Heart left ventricle (tissue), 16 donors: Measurements from ENCODE around the gene SNRPD2. TPM values are rescaled to one million over a fixed set of nuclear protein-coding genes. Genes with fewer than 3 reads are reported as not detected.

Source experiments
- ATAC-seq, 4 donors: fragments of 200-7000 bp; cut with Tn5 transposase; one replicate each; pipeline ENCODE4 v1.9.1; 2020 to 2022; ENCODE audit warnings: moderate library complexity in 4 of 4, mild to moderate bottlenecking in 3 of 4, moderate number of reproducible peaks in 1 of 4
- DNase-seq, 5 donors: peaks; one replicate each; pipeline ENCODE4 v3.0.0-alpha.2; 2020
- H3K27ac ChIP-seq, 12 donors: fragments of 200-600 bp; sonication (generic) in 4 of 12; one replicate each; pipeline versions ENCODE4 v1.5.0 to v1.8.0; 2016 to 2022; ENCODE audit warnings: mild to moderate bottlenecking in 2 of 12
- H3K27me3 ChIP-seq, 9 donors: fragments of 200-600 bp; sonication (generic) in 2 of 9; one replicate each; pipeline versions ENCODE4 v1.5.1 to v1.8.0; 2016 to 2022; ENCODE audit warnings: mild to moderate bottlenecking in 3 of 9
- H3K36me3 ChIP-seq, 9 donors: fragments of 200-600 bp; sonication (generic) in 2 of 9; one replicate each; pipeline versions ENCODE4 v1.5.0 to v1.8.0; 2018 to 2022; ENCODE audit warnings: mild to moderate bottlenecking in 2 of 9
- H3K4me1 ChIP-seq, 12 donors: fragments of 200-600 bp; sonication (generic) in 4 of 12; one replicate each; pipeline versions ENCODE4 v1.5.0 to v1.8.0; 2016 to 2022; ENCODE audit warnings: mild to moderate bottlenecking in 3 of 12
- H3K4me3 ChIP-seq, 12 donors: fragments of 200-600 bp; sonication (generic) in 4 of 12; one replicate each; pipeline versions ENCODE4 v1.5.0 to v1.8.0; 2017 to 2022; ENCODE audit warnings: mild to moderate bottlenecking in 9 of 12, moderate library complexity in 4 of 12
- H3K9me3 ChIP-seq, 12 donors: fragments of 200-600 bp; sonication (generic) in 4 of 12; one replicate each; pipeline versions ENCODE4 v1.5.0 to v1.8.0; 2016 to 2022; ENCODE audit warnings: mild to moderate bottlenecking in 1 of 12
- CTCF ChIP-seq, 12 donors: fragments of 200-600 bp; sonication (generic) in 4 of 12; IDR thresholded peaks; one replicate each; pipeline versions ENCODE4 v1.5.0 to v1.8.0; 2018 to 2022; ENCODE audit warnings: antibody characterized with exemption in 12 of 12, mild to moderate bottlenecking in 5 of 12
- POLR2A ChIP-seq, 2 donors: fragments of 450-650 bp; IDR thresholded peaks; one replicate each; pipeline ENCODE4 v1.6.1; 2017; ENCODE audit warnings: antibody characterized with exemption in 2 of 2, mild to moderate bottlenecking in 2 of 2, moderate library complexity in 2 of 2
- WGBS, 4 donors: extraction: QIAGEN DNeasy Blood & Tissue Kit in 2 of 4; methylation state at CpG; one replicate each; pipeline versions ENCODE4 v1.1.5 to v1.1.7; 2013 to 2018; 5-methylcytosine and 5-hydroxymethylcytosine counted together
- intact Hi-C, 10 donors: fragments of 100-400 bp; cut with DNase I; formaldehyde crosslinking; loops; one replicate each; pipeline versions ENCODE4 v1.11.1 to v1.14.2; 2022
- polyA plus RNA-seq, 2 donors: library from polyadenylated mRNA; stranded (reverse); fragments of 200-250 nt; gene quantifications; one replicate each; pipeline ENCODE4 v1.2.3, GENCODE V29; 2013
- total RNA-seq, 9 donors: library from RNA; depleted of rRNA in 2 of 9; stranded (reverse); fragments of >200 nt in 2 of 9; fragmentation: NEBNext Ultra II Directional in 3 of 9; extraction: Animal tissue kit (Norgen Biotek cat#: 25700) in 3 of 9; gene quantifications; one replicate each; pipeline versions ENCODE4 v1.1.0 to v1.2.4, GENCODE V29; 2016 to 2023
- donor health status: ischemic (EF 13 %, LVEDD 7.1; RV severe dilation, severe dysfunction).
- donor health status: healthy with polysubstance abuse.
- donor health status: DM: no; HTN: yes; CAD: no.
- donor health status: DM: no; HTN: no; CAD: no.
- donor health status: ischemic (EF 25% LVEDD 6.9; RV normal size, moderate dysfunction).
- donor health status: ischemic (EF 25% LVEDD 5.7; RV mildly dilated, moderate dysfunction).
- donor health status: healthy.
- donor health status: DM: yes; HTN: yes; CAD: no.
- donor health status: ischemic (EF 35%, LVEDD 5.7; RV mildly dilated, moderate dysfunction).
- donor health status: nonischemic (EF 11% LVEDD 7.7; RV severe dilation, severe dysfunction).
- donor health status: DM: yes; HTN: yes; CAD: no.
- donor health status: PGD.
- donor health status: ischemic (EF 29% LVEDD 5.4; RV normal size, mild dysfunction).
- donor health status: nonischemic (EF 23%, LVEDD 6.1; RV moderate dilation, normal function).

SNRPD2 gene
- total and polyA plus RNA-seq, 11 donors: 149 to 343 (median 249) TPM

- ATAC-seq (no peak), DNase-seq (no peak)
- H3K4me3 ChIP-seq: no peak overlapping the region
- TF ChIP-seq POLR2A (IDR thresholded peaks at IDR 0.05): no peak
- TF ChIP-seq CTCF (IDR thresholded peaks at IDR 0.05): no peak
- 63 to 86% (median 75%) methylated on average over 7 of the region's 7 CpGs for WGBS, 4 donors
- peaks cover 0 to 23% (median 10%) of the 10 kb centered on the region in 12 donors for H3K4me1 ChIP-seq
- H3K36me3 ChIP-seq: no peaks in the 10 kb centered on the region
- H3K27me3 ChIP-seq: peaks cover 0 to 53% (median 15%) of the 10 kb centered on the region in 9 donors
- H3K27ac ChIP-seq: no peak overlapping the region
- intact Hi-C loops: no loop called here
- no peaks in the 10 kb centered on the region for H3K9me3 ChIP-seq
Measured at GRCh38 chr19:45664575-45664974, 27.2 kb downstream of the SNRPD2 start.

GRCh38 chr19:45663800-45664199 is 28.0 kb downstream of the SNRPD2 start:
- 81 to 100% (median 90%) methylated on average over 1 of the region's 1 CpG for WGBS, 4 donors
- Histone ChIP-seq H3K4me1 (peaks cover 0 to 15% (median 4%) of the 10 kb centered on the region in 12 donors), H3K27me3 (peaks cover 0 to 46% (median 9%) of the 10 kb centered on the region in 9 donors), H3K27ac (no peak overlapping the region), H3K36me3 (no peaks in the 10 kb centered on the region), H3K9me3 (no peaks in the 10 kb centered on the region), H3K4me3 (no peak overlapping the region)
- DNase-seq (no peak), ATAC-seq (no peak)
- intact Hi-C loops: no loop called here
- TF ChIP-seq POLR2A (IDR thresholded peaks at IDR 0.05): no peak
- no peak for TF ChIP-seq CTCF (IDR thresholded peaks at IDR 0.05)

- TF ChIP-seq POLR2A (IDR thresholded peaks at IDR 0.05) (no peak), CTCF (IDR thresholded peaks at IDR 0.05) (no peak)
- DNase-seq (no peak), ATAC-seq (no peak)
- Histone ChIP-seq H3K9me3 (no peaks in the 10 kb centered on the region), H3K4me1 (no peaks in the 10 kb centered on the region), H3K27ac (no peak overlapping the region), H3K27me3 (peaks cover 0 to 28% (median 3%) of the 10 kb centered on the region in 9 donors), H3K4me3 (no peak overlapping the region), H3K36me3 (no peaks in the 10 kb centered on the region)
- intact Hi-C loops: no loop called here
- 37 to 48% (median 39%) methylated on average over 7 to 8 of the region's 8 CpGs for WGBS, 4 donors
Measured at GRCh38 chr19:45660636-45661035, 31.1 kb downstream of the SNRPD2 start.

- 71 to 75% (median 72%) methylated on average over 6 of the region's 6 CpGs for WGBS, 4 donors
- Histone ChIP-seq H3K4me1 (no peaks in the 10 kb centered on the region), H3K9me3 (no peaks in the 10 kb centered on the region), H3K4me3 (no peak overlapping the region), H3K27ac (no peak overlapping the region), H3K27me3 (peaks cover 0 to 19% (median 0%) of the 10 kb centered on the region in 9 donors), H3K36me3 (no peaks in the 10 kb centered on the region)
- no peak for ATAC-seq
- TF ChIP-seq CTCF (IDR thresholded peaks at IDR 0.05): no peak
- no peak for TF ChIP-seq POLR2A (IDR thresholded peaks at IDR 0.05)
- intact Hi-C loops: no loop called here
- DNase-seq: no peak
Measured at GRCh38 chr19:45659096-45659729, 32.5 kb downstream of the SNRPD2 start.
